Tibial nerve (tissue), 4 donors: ENCODE results near the gene MYD88.

Source experiments
- CTCF ChIP-seq, 5 experiments: fragments of 200-600 bp in 3 of 5; fragments of 450-650 bp in 2 of 5; sonication (generic) in 3 of 5; IDR thresholded peaks; one replicate each; pipeline ENCODE4 v1.5.1; 2016 to 2019; ENCODE audit warnings: antibody characterized with exemption in 5 of 5, mild to moderate bottlenecking in 3 of 5, moderate library complexity in 2 of 5
- EP300 ChIP-seq, 2 donors: sonication (generic); formaldehyde crosslinking; IDR thresholded peaks; one replicate each; pipeline ENCODE4 v1.6.1; 2017; ENCODE audit warnings: antibody characterized with exemption in 2 of 2, mild to moderate bottlenecking in 1 of 2
- POLR2A ChIP-seq, 2 donors: fragments of 450-650 bp; IDR thresholded peaks; one replicate each; pipeline ENCODE4 v1.6.1; 2017; ENCODE audit warnings: antibody characterized with exemption in 2 of 2, mild to moderate bottlenecking in 2 of 2, moderate library complexity in 2 of 2

- no peak for TF ChIP-seq CTCF (IDR thresholded peaks at IDR 0.05)
- no peak for TF ChIP-seq POLR2A (IDR thresholded peaks at IDR 0.05)
- no peak for TF ChIP-seq EP300 (IDR thresholded peaks at IDR 0.05)
Measured at GRCh38 chr3:38151667-38152265, 13.3 kb downstream of the MYD88 start.
